HG03139 (cell line): ENCODE data around the gene DCC.

ENCODE experiments used
- ATAC-seq: cut with Tn5 transposase; IDR thresholded peaks from one replicate; pipeline ENCODE4 v1.9.1; 2021; ENCODE audit not compliant: unreplicated experiment

Gene DCC, protein sequence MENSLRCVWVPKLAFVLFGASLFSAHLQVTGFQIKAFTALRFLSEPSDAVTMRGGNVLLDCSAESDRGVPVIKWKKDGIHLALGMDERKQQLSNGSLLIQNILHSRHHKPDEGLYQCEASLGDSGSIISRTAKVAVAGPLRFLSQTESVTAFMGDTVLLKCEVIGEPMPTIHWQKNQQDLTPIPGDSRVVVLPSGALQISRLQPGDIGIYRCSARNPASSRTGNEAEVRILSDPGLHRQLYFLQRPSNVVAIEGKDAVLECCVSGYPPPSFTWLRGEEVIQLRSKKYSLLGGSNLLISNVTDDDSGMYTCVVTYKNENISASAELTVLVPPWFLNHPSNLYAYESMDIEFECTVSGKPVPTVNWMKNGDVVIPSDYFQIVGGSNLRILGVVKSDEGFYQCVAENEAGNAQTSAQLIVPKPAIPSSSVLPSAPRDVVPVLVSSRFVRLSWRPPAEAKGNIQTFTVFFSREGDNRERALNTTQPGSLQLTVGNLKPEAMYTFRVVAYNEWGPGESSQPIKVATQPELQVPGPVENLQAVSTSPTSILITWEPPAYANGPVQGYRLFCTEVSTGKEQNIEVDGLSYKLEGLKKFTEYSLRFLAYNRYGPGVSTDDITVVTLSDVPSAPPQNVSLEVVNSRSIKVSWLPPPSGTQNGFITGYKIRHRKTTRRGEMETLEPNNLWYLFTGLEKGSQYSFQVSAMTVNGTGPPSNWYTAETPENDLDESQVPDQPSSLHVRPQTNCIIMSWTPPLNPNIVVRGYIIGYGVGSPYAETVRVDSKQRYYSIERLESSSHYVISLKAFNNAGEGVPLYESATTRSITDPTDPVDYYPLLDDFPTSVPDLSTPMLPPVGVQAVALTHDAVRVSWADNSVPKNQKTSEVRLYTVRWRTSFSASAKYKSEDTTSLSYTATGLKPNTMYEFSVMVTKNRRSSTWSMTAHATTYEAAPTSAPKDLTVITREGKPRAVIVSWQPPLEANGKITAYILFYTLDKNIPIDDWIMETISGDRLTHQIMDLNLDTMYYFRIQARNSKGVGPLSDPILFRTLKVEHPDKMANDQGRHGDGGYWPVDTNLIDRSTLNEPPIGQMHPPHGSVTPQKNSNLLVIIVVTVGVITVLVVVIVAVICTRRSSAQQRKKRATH (N-terminal part only)

DNA sequence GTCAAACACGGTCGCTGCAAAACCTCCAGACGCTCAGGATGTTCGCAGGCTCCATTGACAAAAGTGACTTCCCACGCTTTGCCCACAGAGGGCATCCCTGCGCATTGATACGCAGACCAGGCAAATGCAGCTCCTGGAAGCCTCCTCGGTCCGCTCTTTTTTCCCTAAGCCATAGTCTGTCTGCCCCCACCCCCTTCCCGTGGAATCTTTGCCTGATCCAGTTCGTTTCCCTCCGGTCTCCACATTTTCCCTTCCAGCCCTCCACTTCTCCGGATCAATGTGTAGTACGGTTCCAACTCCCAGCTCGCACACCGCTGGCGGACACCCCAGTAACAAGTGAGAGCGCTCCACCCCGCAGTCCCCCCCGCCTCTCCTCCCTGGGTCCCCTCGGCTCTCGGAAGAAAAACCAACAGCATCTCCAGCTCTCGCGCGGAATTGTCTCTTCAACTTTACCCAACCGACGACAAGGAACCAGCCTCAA lies at the start of gene DCC:
Gene DCC (plus strand): TSS at position 307 of the 481 bp plus-strand sequence. CDS start 591 bp downstream, outside the sequence.
- ATAC-seq = no peak

DNA sequence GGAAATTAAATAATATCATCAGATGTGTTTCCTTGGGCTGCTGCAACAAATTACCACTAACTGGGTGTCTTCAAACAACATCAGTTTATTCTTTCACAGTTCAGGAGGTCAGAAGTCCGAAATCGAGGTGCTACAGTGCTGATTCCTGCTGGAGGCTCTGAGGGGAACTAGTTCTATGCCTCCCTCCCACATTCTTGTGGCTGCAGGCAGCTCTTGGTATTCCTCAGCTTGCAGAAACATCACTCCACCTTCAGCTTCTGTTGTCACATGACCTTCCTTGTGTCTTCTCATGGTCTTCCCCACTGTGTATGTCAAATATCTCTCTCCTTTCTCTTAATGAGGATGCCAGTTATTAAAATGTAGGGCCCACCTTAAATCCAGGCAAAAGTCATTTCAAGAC lies 29.3 kb upstream of the DCC start:
- no peak for ATAC-seq

DNA sequence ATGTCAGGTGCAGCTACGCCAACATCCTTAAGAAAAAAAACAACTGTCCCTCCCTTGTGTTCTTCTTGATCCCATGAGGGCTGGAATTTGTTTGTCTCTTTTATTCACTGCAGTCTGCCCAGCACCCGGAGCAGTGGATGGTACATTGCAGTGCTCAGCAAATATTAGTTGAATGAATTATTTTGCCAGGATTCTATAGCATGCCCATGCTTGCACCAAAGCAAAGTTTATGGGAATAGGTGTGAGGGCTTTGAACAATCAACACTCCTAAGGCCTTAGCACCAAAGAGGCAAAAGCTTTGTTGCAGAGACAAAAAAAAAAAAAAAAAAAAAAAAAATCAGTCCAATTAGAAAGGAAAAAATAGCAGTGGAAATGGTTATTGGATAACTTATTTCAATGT lies 28.7 kb upstream of the DCC start:
- ATAC-seq = no peak

DNA sequence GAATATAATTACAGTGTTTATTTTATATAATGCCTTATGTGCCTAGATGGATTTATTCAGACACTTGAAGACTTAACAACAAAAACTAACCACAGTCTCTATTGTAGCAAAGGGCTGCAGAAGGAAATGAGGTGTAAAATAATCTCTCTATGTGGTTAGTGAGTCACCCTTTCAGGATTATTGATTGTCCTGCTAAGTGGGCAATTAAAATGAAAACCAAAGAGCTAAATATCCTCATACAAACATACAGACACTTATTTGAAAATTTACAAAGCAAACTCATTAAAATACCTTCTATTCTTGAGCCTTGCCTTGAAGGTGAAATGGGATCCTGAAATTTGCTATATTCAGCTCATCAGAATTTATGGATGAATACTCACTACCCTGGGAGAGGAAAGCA lies 27.7 kb upstream of the DCC start:
- ATAC-seq = no peak

DNA sequence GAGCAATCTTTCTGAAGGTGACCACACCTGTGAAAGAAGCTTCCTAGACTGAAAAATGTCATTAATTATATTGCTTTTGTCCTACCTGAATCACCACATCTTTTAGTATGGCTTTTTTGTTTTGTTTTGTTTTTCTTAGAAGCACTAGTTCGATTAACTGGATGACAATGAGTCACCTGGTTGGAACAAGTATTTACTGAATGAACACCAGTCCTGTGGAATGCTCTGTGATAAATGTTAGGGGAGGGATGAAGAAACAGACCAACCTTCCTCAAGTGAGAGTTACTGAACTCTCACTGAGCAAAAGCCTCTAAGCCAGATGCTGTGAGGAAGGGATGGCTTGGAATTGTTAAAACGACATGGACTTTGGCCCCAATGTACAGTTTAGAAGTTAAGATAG lies 26.8 kb upstream of the DCC start:
- no peak for ATAC-seq

DNA sequence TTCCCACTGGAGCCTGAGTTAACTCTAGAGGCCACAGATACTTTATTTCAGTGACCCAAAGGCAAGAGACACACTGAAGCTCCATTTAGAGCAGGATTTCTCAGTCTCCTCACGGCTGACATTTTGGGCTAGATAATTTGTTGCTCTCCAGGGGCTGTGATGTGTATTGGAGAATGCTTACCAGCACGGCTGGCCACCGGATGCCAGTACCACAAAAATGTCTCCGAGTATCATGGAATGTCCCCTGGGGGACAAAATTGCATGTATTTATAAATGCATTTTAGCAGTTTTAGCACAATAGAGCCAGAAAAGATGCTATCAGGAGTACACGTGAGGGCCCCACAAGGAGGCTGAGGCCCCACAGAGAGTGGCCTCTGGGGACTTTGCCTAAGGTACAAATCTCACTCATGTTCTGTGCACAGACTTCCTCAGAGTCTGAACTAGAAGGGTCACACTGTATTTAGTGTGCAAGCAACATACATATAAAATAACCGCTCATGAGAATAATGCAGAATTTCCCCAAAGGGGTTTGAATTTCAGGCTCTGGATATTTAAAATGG lies 20.5 kb upstream of the DCC start:
- ATAC-seq = no peak

DNA sequence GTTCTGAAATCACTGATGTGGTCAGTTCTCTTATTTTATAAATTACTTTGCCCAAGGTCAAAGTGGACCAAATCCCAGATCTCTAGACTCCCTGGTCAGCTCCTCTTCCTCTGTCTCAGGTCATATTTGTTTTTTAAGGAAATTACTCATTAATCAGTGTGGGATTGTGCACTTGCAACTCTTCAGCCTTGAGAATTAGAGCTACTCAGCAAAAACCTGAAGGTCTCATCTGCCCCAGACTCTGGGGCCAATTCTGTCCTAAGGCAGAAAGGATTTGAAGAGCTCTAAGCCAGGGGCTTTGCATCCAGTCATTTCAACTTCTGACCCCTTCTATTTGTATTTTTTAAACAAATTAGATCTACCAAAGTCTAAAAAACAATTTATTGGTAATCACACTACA lies 17.7 kb upstream of the DCC start:
- ATAC-seq = no peak

DNA sequence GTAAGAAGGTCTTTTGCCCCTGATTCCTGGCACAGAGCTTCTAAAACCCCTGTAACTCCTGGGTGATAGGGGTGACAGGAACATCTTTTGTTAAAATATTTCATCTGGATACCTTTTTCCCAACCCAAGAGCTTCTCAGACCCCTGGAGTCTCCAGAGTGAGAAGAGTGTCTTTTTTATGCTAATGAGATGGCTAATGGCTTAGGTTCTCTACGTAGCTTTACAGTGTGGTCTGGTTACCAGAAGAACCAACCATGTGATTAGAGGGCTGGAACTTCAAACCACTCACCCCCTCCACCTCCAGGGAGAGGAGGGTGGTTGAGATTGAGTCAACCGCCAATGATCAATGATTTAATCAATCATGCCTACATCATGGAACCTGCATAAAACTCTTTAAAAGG lies 16.2 kb upstream of the DCC start:
- ATAC-seq = no peak

DNA sequence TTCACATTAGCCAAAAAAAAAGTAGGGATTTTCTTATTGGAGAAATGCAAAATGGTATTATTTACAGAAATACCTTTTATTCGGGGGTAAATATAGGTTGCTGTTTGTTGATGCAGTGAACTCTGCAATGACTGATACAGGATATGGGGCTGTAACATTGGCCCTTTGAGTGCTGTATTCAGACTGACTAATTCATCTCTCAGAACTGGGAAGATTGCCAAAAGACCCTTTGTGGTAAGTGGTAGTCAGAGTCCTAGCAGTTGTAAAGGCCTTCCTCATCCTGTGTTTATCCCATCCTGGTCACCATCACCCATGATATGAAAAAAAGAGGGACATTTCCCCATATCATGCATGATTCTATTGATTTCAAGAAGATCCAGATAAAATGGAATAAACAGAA lies 14.0 kb upstream of the DCC start:
- ATAC-seq = no peak

DNA sequence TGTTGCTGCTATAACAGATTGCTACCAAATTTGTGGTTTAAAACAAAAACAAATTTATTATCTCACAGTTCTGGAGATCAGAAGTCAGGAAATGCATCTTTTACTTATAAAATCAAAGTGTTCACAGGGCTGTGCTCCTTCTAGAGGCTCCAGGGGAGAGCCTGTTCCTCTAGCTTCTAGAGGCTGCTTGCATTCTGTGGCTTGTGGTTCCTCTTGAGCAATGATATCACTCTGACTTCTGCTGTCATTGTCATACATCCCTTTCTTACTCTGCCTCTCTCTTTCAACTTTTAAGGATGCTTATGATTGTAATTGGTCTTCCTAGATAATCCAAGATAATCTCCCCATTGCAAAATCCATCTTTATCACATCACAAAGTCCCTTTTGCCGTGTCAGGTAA lies 6.1 kb upstream of the DCC start:
- no peak for ATAC-seq

DNA sequence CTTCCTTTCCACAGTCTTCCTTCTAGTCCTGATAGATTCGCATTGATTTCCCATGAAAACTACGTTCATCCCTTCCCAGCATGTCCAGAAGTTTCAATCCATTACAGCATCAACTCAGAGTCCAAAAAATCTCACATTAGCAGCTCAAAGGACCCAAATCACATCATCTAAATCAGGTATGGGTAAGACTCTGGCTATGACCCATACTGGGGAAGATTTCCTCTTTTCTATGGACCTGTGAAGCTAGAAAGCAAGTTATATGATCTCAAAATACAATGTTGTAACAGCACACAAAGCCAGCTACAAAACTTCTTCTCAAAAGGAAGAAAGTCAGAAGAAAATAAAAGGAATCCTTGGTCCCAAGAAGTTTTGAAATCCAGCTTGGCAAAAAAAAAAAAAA lies 5.7 kb upstream of the DCC start:
- ATAC-seq = no peak

DNA sequence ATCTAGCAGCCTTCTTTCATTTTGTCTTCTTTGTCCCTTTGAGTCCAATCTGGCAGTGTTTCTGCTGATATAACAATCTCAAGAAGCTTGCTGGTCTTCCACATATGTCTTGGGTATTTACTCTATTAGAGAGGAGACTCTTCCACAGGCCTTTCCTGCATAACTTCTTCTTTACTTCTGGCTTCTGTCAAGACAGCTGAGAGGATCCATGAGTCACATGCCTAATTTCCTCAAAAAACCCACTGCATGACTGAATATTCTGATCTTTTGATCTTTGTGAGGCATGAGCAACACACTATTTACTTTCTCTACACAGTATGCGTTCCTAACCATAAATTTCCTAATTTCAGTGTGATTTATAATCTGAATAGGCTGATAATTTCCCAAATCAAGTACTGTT lies 5.1 kb upstream of the DCC start:
- ATAC-seq = no peak

DNA sequence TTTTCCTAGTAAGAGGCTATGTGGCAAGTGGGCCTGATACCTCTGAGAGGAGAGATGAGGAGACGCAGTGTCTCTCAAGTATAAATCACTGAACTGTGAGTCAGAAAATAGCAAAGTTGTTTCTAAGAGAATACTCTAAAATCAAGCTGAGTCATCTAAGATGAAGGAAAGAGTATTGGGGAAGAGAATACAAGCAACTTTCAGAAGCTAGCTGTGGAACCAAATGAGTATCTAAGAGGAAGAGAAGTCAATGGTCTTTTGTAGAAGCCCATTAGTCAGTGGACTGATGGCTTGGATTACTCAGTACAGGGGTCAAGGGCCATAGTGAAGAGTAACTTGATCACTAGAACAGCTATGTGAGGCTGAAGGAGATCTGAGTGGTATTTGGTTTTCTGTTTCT lies 2.7 kb upstream of the DCC start:
- ATAC-seq = no peak

DNA sequence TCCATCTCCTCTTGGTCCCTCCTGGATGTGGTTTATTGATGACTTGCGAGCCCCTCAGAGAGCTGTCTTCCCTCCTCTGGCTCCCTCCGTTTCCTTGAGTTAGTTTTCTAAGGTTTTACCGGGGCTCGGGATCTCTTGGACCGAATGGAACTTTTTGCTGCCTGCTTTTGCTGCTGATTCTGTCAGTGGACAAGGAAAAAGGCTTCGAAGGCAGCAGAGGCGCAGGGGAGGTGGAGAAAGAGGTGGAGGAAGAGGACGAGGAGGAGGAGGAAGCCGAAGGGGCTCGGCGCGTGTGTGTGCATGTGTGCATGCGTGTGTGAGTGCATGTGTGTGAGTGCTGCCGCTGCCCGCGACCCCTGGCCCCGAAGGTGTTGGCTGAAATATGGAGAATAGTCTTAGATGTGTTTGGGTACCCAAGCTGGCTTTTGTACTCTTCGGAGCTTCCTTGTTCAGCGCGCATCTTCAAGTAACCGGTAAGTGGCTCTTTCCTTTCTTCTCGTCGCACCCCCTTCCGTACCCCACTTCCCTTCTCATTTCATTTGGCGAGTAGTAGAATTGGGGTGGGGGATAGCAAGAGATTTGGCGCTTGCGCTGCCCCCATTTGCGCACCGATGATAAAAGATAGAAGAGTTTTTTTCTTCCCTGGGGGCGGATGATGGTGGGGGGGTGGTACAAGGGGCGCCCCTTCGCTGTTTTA lies 557 bp downstream of the DCC start:
- no peak for ATAC-seq

DNA sequence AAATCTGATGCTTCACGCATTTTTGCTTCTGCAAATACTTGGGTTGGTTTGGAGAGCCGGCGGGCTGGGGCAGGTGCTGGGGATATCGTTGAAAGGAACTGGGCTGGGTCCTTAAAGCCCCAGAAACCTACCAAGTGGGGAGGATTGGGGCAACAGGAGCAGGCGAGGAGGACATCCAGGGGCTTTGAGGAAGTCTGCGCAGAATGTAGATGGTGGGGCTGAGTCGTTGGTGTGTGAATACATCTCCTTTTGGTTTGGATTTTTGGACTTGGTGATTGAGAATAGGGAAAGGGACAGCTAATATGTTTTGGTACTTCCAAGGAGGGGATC lies 1.1 kb downstream of the DCC start:
- ATAC-seq = no peak

DNA sequence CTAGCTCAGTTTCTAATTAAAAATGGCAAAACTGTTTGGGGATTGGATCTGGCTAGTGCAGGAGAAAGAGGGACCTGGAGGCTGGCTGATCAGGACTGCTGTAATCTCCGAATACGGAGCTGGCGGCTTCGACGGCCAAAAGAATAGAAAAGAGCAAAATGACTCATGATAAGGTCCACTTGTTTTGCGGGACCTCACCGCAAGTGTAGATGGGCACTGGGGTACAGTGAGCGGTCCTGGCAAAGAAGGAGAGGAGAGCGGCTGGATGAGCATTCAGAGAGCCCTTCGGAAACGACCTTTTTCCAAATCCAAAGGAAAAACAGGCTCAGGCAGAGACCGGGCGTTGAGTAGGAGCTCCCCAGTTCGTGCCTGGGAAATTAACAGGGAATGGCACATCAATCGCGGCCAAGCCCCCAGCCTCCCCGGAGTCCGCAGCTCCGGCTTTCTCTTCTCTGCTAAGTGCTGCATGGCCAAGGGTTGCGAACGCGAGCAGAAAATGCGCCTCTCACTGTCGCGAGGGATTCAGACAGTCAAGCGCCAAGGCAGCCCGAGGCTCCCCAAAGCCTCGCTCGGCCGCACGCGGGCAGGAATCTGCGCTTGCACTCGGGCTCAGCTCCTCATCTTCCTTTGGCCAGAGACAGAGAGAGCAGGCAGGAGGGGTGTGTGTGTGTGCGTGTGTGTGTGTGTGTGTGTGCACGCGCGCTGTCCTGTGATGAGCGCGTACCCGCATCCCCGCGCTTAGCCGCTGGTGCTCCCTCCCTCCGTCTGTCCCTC lies 1.8 kb downstream of the DCC start:
- ATAC-seq = no peak

DNA sequence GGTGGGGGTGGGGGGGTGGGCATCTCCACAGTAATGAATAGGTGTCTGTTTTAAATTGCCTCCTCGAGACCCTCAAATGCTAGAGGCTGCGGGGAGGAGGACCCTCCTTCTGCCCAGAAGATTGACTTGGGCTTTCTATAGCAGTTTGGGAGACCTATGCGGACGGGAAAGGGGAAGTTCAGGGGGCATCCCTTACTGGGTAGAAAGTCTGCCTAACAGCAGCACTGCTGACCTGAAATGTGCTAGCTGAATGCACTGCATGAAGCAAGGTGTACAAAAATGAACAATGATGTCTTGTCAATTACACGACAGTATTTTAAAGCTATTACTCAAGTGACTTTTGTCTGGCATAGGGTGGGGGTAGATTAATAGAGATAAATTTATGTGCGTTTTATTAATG lies 2.5 kb downstream of the DCC start:
- no peak for ATAC-seq

DNA sequence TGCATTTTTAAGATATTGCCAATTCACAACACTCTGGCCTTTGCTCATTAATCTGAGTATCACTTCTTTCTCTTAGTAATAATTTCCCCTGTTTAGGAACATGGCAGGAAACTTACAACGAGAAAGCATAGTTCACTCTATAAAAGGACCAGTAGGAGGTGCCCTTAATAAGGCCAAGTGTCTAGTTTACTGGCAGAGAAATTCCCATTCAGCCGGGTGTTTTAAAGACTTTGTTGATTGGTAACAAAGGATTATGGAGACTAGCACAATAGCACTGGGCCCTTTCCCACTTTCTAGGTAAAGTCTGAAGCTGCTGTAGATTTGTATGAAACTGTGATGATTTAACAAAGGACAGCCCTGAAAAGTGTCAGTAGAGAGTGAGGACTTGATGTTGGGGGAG lies 3.1 kb downstream of the DCC start:
- ATAC-seq = no peak

DNA sequence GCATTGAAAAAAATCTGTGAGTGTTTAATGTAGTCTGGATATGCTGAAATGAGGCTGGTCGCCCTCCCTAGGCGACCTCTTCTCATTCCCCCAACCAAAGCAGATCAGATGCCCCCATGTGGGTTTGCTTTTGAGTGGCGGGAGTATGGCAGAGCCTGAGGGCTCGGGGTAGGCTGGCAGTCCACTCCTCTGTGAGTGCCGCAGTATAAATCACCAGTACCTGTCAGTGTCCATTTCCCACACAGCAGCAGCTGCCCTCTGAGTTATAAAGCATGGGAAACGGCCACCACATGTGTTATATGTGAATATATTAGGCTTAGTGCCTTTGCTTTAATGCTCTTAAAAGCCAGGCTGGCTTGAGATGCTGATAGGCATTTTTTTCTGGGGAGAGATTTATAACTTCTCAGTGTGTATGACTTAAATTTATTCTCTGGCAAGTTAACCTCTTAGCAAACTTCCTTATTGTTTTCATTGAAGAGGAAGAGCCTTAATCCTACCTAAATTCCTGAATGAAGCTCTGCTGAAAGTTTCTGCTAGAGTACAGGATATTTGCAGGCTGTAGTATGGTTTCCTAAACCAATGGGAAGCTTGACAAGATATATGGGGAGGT lies 3.8 kb downstream of the DCC start:
- ATAC-seq = no peak

DNA sequence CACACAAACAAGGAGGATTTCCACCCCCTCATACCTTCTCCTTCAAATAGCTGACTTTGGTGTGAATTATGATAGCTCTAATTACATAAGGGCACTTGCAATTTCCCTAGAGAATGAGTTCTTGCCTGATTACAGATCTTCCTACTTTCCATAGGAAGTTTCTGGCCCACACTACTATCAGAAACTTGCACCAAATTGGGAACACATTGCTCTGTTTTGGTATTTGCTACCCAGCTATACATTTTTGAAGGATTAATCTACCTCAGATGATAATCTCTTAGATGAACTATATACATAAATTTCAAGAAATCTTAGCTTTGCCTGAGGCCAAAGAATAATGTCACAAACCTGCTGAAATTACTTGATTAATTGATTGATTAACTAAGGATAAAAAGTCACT lies 4.9 kb downstream of the DCC start:
- no peak for ATAC-seq
